Measurements from ENCODE around the gene CCP110. TPM values are rescaled to one million over a fixed set of nuclear protein-coding genes. Genes with fewer than 3 reads are reported as not detected.

Gene CCP110
- total and polyA plus RNA-seq, 2 of the 13 experiments (the other 11 are each of a cell fraction or from before 2014, with no cell fraction given): 10.0 to 11.1 TPM

DNA sequence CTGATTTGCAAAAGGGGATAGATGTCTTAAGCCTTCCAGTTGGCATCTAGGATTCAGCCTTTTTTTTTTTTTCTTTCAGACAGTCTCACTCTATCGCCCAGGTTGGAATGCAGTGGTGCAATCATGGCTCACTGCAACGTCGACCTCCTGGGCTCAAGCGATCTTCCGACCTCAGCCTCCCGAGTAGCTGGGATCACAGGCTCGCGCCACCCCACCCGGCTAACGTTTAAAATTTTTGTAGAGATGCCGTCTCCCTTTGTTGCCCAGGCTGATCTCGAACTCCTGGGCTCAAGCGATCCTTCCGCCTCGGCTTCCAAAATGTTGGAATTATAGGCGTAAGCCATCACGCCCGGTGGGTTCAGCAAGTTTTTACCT is 571 bp upstream of the CCP110 start (continued):
- TF ChIP-seq ZBTB33 (CRISPR knock-in tag; IDR thresholded peaks at IDR 0.05) (peak; percentile 12; the same call in 1 of the 2 replicates), CHCHD3 (CRISPR knock-in tag; IDR thresholded peaks at IDR 0.05) (no peak), TP53 (CRISPR knock-in tag; conservative IDR thresholded peaks at IDR 0.05) (0 out of 2 replicates have a peak, but pooled peaks have one; percentile 18), RFXANK (CRISPR knock-in tag; IDR thresholded peaks at IDR 0.05) (no peak), FLYWCH1 (CRISPR knock-in tag; IDR thresholded peaks at IDR 0.05) (no peak), TARDBP (CRISPR knock-in tag; IDR thresholded peaks at IDR 0.05) (peak; percentile 55; the same call in 1 of the 2 replicates), ZFP90 (CRISPR knock-in tag; IDR thresholded peaks at IDR 0.05; ENCODE audit: borderline replicate concordance) (no peak), CSRNP1 (CRISPR knock-in tag; IDR thresholded peaks at IDR 0.05) (0 out of 2 replicates have a peak, but pooled peaks have one; percentile 10), KDM5A (IDR thresholded peaks at IDR 0.05; ENCODE audit: borderline replicate concordance, low read length) (no peak), MAX (IDR thresholded peaks at IDR 0.05) (no peak), SPEN (CRISPR knock-in tag; IDR thresholded peaks at IDR 0.05; ENCODE audit: low read depth) (0 out of 2 replicates have a peak, but pooled peaks have one; percentile 3), ZKSCAN5 (CRISPR knock-in tag; IDR thresholded peaks at IDR 0.05) (0 out of 2 replicates have a peak, but pooled peaks have one; percentile 5), MLX (CRISPR knock-in tag; IDR thresholded peaks at IDR 0.05) (no peak), GABPB1 (CRISPR knock-in tag; IDR thresholded peaks at IDR 0.05) (no peak), CBFB (CRISPR knock-in tag; IDR thresholded peaks at IDR 0.05) (no peak), ZNF550 (CRISPR knock-in tag; IDR thresholded peaks at IDR 0.05; ENCODE audit: borderline replicate concordance) (0 out of 2 replicates have a peak, but pooled peaks have one; percentile 11), PHF21A (CRISPR knock-in tag; IDR thresholded peaks at IDR 0.05) (peak; percentile 56; the same call in 1 of the 2 replicates), ZSCAN12 (CRISPR knock-in tag; IDR thresholded peaks at IDR 0.05) (no peak), HOXA5 (CRISPR knock-in tag; IDR thresholded peaks at IDR 0.05) (0 out of 2 replicates have a peak, but pooled peaks have one; percentile 68), ZBTB38 (CRISPR knock-in tag; IDR thresholded peaks at IDR 0.05) (peak; percentile 39; the same call in 1 of the 2 replicates), ZNF292 (CRISPR knock-in tag; IDR thresholded peaks at IDR 0.05; ENCODE audit: borderline replicate concordance, low read depth) (0 out of 2 replicates have a peak, but pooled peaks have one; percentile 16), TAF15 (IDR thresholded peaks at IDR 0.05; ENCODE audit: low read depth, low read length, poor library complexity, severe bottlenecking) (no peak), ZNF598 (CRISPR knock-in tag; IDR thresholded peaks at IDR 0.05; ENCODE audit: borderline replicate concordance) (peak; percentile 23; the same call in 1 of the 2 replicates), KLF12 (CRISPR knock-in tag; IDR thresholded peaks at IDR 0.05; ENCODE audit: borderline replicate concordance) (peak; percentile 24; the same call in 1 of the 2 replicates)
- TF ChIP-seq, protein P1, sequence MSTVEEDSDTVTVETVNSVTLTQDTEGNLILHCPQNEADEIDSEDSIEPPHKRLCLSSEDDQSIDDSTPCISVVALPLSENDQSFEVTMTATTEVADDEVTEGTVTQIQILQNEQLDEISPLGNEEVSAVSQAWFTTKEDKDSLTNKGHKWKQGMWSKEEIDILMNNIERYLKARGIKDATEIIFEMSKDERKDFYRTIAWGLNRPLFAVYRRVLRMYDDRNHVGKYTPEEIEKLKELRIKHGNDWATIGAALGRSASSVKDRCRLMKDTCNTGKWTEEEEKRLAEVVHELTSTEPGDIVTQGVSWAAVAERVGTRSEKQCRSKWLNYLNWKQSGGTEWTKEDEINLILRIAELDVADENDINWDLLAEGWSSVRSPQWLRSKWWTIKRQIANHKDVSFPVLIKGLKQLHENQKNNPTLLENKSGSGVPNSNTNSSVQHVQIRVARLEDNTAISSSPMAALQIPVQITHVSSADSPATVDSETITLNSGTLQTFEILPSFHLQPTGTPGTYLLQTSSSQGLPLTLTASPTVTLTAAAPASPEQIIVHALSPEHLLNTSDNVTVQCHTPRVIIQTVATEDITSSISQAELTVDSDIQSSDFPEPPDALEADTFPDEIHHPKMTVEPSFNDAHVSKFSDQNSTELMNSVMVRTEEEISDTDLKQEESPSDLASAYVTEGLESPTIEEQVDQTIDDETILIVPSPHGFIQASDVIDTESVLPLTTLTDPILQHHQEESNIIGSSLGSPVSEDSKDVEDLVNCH (CRISPR knock-in tag; IDR thresholded peaks at IDR 0.05): no peak
